DMS53 (cell line): ENCODE results near the gene E2F2.
A peak's percentile ranks its signal among the peaks of the same experiment; 100 is the strongest.

ENCODE experiments used
- DNase-seq: peaks from one replicate; lab custom pipeline; 2025; lab: John Stamatoyannopoulos, UW

The E2F2 gene

DNA sequence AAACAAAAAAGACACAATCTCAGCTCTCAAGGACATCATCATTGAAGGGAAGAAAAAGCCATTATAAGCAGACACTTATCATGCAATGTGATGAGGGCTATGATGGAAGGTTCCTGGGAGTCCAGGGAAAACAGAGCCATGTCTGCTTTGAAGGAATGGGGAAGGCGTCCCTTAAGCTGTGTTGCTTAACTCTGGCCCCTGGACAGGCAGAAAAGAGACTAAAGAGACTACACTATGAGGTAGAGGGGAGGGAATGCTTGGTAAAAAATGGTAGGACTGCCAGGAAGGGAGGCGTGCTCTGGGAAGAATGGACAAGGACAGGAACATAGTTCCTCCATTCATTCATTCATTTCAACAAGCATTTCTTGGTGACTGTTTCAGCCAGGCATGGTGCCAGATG lies 68.3 kb downstream of the E2F2 start:
- DNase-seq = no peak

DNA sequence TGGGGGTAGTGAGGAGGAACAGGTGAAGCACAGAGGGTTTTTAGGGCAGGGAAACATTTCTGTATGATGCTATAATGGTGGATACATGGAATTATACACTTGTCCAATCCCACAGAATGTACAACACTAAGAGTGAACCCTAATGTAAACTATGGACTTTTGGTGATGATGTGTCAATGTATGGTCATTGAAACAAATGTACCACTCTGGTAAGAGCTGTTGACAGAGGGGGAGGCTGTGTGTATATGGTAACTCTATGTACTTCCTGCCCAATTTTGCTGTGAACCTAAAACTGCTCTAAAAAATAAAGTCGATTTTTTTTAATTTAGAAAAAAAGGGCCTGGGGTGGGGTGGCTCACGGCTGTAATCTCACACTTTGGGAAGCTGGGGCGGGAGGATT lies 70.0 kb downstream of the E2F2 start:
- no peak for DNase-seq

DNA sequence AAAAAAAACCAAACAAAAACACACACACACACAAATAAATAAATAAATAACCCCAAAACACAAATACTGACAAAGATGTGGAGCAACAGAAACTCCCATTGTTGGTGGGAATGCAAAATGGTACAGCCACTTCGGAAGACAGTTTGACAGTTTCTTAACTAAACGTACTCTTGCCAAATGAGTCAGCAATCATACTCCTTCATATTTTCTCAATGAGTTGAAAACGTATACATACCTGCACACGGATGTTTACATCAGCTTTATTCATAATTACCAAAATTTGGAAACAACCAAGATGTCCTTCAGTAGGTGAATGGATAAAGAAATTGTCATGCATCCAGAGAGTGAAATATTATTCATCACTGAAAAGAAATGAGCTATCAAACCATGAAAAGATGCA lies 70.5 kb downstream of the E2F2 start:
- no peak for DNase-seq

DNA sequence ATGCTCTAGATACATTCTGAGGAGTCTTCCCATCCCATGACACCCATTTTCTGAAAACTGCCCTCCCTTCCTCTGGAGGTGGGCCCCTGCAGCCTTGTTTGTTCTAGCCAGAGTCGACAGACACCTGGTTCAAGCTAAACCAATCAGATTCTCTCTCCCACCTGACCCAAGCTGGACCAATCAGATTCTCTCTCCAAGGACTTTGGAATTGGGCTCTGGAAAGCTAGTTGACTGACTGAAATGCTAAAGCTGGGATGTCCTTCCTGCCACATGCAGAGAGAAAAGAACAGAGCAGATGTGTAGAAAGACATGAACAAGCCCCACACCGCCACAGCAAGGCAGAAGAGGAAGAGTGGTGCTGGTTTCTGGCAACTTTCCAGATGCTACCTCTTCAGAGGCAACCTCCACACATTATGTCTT lies 71.7 kb downstream of the E2F2 start:
- DNase-seq = peak; percentile 38
